Esophagus squamous epithelium (tissue), 4 donors: ENCODE results near the gene SAXO1.

Experiments used
- POLR2A ChIP-seq, 4 donors: fragments of 450-650 bp; IDR thresholded peaks; one replicate each; pipeline ENCODE4 v1.6.1; 2017; ENCODE audit warnings: antibody characterized with exemption in 4 of 4, mild to moderate bottlenecking in 4 of 4, moderate library complexity in 3 of 4
- TF ChIP-seq, protein P1 (sequence below), 6 experiments: fragments of 450-650 bp in 4 of 6; fragments of 200-600 bp in 2 of 6; sonication (generic) in 2 of 6; IDR thresholded peaks; one replicate each; pipeline ENCODE4 v1.5.1; 2016 to 2019; ENCODE audit warnings: antibody characterized with exemption in 6 of 6, mild to moderate bottlenecking in 4 of 6, moderate library complexity in 4 of 6

GRCh38 chr9:18976221-18976708 lies 56.7 kb downstream of the SAXO1 start:
- TF ChIP-seq, protein P1, sequence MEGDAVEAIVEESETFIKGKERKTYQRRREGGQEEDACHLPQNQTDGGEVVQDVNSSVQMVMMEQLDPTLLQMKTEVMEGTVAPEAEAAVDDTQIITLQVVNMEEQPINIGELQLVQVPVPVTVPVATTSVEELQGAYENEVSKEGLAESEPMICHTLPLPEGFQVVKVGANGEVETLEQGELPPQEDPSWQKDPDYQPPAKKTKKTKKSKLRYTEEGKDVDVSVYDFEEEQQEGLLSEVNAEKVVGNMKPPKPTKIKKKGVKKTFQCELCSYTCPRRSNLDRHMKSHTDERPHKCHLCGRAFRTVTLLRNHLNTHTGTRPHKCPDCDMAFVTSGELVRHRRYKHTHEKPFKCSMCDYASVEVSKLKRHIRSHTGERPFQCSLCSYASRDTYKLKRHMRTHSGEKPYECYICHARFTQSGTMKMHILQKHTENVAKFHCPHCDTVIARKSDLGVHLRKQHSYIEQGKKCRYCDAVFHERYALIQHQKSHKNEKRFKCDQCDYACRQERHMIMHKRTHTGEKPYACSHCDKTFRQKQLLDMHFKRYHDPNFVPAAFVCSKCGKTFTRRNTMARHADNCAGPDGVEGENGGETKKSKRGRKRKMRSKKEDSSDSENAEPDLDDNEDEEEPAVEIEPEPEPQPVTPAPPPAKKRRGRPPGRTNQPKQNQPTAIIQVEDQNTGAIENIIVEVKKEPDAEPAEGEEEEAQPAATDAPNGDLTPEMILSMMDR (IDR thresholded peaks at IDR 0.05) = no peak
- no peak for TF ChIP-seq POLR2A (IDR thresholded peaks at IDR 0.05)
